Glomerular visceral epithelial cell (primary cell): ENCODE data around the gene CCDC43.

Source experiments
- DNase-seq: peaks from one replicate; pipeline ENCODE4 v3.0.0-alpha.2; 2016; ENCODE audit errors: extremely low spot score

The CCDC43 gene

DNA sequence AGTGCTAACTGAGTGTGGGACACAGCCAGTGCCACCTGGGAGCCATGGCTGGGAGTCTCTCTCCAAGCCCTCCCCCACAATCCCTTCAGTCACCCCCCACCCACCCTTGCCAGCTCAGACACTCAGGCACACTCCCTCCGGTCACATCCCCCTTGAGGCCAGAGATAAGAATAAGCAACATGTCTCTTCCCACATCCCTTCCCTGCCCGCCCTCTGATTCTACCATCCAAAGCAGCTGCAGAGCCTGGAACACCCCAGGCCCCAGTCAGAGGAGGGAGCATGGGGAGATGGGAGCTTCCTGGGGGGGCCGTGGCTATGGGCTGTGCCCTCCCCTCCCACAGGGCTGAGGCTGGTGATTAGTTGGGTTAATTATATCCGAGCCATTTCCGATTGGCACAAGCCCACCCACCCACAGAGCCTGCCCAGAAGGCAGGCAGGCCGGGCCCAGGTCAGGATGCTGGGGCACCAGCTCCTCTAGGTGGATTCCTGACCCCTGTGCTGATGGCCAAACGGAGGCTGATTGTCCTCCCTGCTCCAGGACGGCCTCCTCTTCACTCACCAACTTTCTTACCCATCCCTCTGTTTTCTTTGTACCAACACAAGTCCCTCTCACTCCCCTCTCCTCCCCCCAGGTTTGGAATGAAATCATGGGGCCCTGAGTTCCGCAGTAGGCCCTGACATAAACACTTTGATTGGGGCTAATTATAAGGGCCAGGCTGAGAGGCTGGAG, 61.9 kb downstream of the CCDC43 start:
- DNase-seq: no peak
